Transverse colon (tissue), 4 donors: Measurements from ENCODE around the gene KCNJ5. TPM values are rescaled to one million over a fixed set of nuclear protein-coding genes. Genes with fewer than 3 reads are reported as not detected.

Source experiments
- DNase-seq: peaks from one replicate; pipeline ENCODE4 v3.0.0-alpha.2; 2019
- H3K27ac ChIP-seq, 4 donors: fragments of 200-600 bp; sonication (generic); 2 replicates each; pipeline ENCODE4 v1.5.1; 2016 to 2018; ENCODE audit warnings: inconsistent platforms in 4 of 4
- H3K27me3 ChIP-seq: fragments of 200-600 bp; sonication (generic); 2 replicates; pipeline ENCODE4 v1.5.1; 2017; ENCODE audit warnings: inconsistent platforms
- H3K36me3 ChIP-seq, 4 donors: fragments of 200-600 bp; sonication (generic); 2 replicates each; pipeline ENCODE4 v1.5.1; 2017 to 2019; ENCODE audit warnings: inconsistent platforms in 4 of 4
- H3K4me1 ChIP-seq, 4 donors: fragments of 200-600 bp; sonication (generic); 2 replicates each; pipeline ENCODE4 v1.5.1; 2017 to 2020; ENCODE audit warnings: inconsistent platforms in 4 of 4
- H3K4me3 ChIP-seq, 4 donors: fragments of 200-600 bp; sonication (generic); 1 replicate in 1 of 4; 2 replicates in 3 of 4; pipeline versions ENCODE4 v1.5.1 to v1.6.1; 2017 to 2019; ENCODE audit warnings: inconsistent platforms in 4 of 4
- H3K9me3 ChIP-seq, 2 donors: fragments of 200-600 bp; sonication (generic); 2 replicates each; pipeline ENCODE4 v1.5.1; 2017 to 2019; ENCODE audit warnings: inconsistent platforms in 2 of 2
- EP300 ChIP-seq: sonication (generic); formaldehyde crosslinking; IDR thresholded peaks from one replicate; pipeline ENCODE4 v1.6.1; 2017; ENCODE audit warnings: antibody characterized with exemption, low read depth
- POLR2A ChIP-seq: fragments of 450-650 bp; IDR thresholded peaks from one replicate; pipeline ENCODE4 v1.6.1; 2016; ENCODE audit warnings: antibody characterized with exemption, mild to moderate bottlenecking, moderate library complexity
- POLR2AphosphoS5 ChIP-seq, 3 donors: sonication (generic); formaldehyde crosslinking; IDR thresholded peaks; one replicate each; pipeline ENCODE4 v1.6.1; 2016; ENCODE audit warnings: antibody characterized with exemption in 3 of 3
- WGBS, 2 donors: methylation state at CpG; one replicate each; pipeline ENCODE4 v1.1.5; 2018; ENCODE audit warnings: low coverage in 1 of 2; 5-methylcytosine and 5-hydroxymethylcytosine counted together
- in situ Hi-C, 4 donors: fragments of 200-750 bp; cut with MboI; loops; one replicate each; pipeline versions ENCODE4 v1.15.0 to v1.15.1; 2017; ENCODE audit warnings: low sequenced_read_pairs in 3 of 4, low pct_ligation_motif_present in 1 of 4, low pct_unique_long_range_greater_than_20kb in 1 of 4
- intact Hi-C: fragments of 100-400 bp; cut with DNase I; formaldehyde crosslinking; loops from one replicate; pipeline ENCODE4 v1.15.1; 2023; ENCODE audit warnings: low total_unique reads
- total RNA-seq, 4 donors: library from RNA; depleted of rRNA; stranded (reverse); fragments of >200 nt; gene quantifications; one replicate each; pipeline ENCODE4 v1.1.0, GENCODE V29; 2016
- TF ChIP-seq, protein P1 (sequence below), 5 experiments: fragments of 200-600 bp in 3 of 5; fragments of 450-650 bp in 2 of 5; sonication (generic) in 3 of 5; IDR thresholded peaks; 1 replicate in 2 of 5; 2 replicates in 3 of 5; pipeline ENCODE4 v1.5.1; 2016 to 2017; ENCODE audit warnings: antibody characterized with exemption in 5 of 5, inconsistent platforms in 3 of 5, mild to moderate bottlenecking in 2 of 5, moderate library complexity in 1 of 5

The KCNJ5 gene
- total RNA-seq, 4 donors from 2014 or later: 0.14 to 17.1 (median 7.4) TPM

DNA sequence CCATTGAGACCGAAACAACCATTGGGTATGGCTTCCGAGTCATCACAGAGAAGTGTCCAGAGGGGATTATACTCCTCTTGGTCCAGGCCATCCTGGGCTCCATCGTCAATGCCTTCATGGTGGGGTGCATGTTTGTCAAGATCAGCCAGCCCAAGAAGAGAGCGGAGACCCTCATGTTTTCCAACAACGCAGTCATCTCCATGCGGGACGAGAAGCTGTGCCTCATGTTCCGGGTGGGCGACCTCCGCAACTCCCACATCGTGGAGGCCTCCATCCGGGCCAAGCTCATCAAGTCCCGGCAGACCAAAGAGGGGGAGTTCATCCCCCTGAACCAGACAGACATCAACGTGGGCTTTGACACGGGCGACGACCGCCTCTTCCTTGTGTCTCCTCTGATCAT is 20.5 kb downstream of the KCNJ5 start:
- Histone ChIP-seq H3K4me1 (peaks cover 0 to 4% (median 0%) of the 10 kb centered on the region in 4 donors), H3K4me3 (no peak overlapping the region), H3K27me3 (no peaks in the 10 kb centered on the region), H3K9me3 (no peaks in the 10 kb centered on the region), H3K27ac (no peak overlapping the region), H3K36me3 (no peaks in the 10 kb centered on the region)
- intact Hi-C loops: no loop called here
- no peak for DNase-seq
- in situ Hi-C loops: no loop called here
- 92% methylated on average over 18 of the region's 18 CpGs; no CpG with 5 or more reads in 1 of the 2 donors for WGBS, 2 donors
- TF ChIP-seq POLR2A (no peak), EP300 (no peak), POLR2AphosphoS5 (IDR thresholded peaks at IDR 0.05) (no peak)
- TF ChIP-seq, protein P1, sequence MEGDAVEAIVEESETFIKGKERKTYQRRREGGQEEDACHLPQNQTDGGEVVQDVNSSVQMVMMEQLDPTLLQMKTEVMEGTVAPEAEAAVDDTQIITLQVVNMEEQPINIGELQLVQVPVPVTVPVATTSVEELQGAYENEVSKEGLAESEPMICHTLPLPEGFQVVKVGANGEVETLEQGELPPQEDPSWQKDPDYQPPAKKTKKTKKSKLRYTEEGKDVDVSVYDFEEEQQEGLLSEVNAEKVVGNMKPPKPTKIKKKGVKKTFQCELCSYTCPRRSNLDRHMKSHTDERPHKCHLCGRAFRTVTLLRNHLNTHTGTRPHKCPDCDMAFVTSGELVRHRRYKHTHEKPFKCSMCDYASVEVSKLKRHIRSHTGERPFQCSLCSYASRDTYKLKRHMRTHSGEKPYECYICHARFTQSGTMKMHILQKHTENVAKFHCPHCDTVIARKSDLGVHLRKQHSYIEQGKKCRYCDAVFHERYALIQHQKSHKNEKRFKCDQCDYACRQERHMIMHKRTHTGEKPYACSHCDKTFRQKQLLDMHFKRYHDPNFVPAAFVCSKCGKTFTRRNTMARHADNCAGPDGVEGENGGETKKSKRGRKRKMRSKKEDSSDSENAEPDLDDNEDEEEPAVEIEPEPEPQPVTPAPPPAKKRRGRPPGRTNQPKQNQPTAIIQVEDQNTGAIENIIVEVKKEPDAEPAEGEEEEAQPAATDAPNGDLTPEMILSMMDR (IDR thresholded peaks at IDR 0.05): no peak

GRCh38 chr11:128913806-128914205 is 22.6 kb downstream of the KCNJ5 start:
- intact Hi-C loops: no loop called here
- no peak for DNase-seq
- Histone ChIP-seq H3K4me1 (no peaks in the 10 kb centered on the region), H3K27me3 (no peaks in the 10 kb centered on the region), H3K36me3 (no peaks in the 10 kb centered on the region), H3K9me3 (no peaks in the 10 kb centered on the region), H3K27ac (no peak overlapping the region), H3K4me3 (no peak overlapping the region)
- in situ Hi-C loops: no loop called here
- TF ChIP-seq POLR2AphosphoS5 (IDR thresholded peaks at IDR 0.05) (no peak), POLR2A (no peak), EP300 (no peak)
- TF ChIP-seq, protein P1 (IDR thresholded peaks at IDR 0.05): no peak
- 98% methylated on average over 5 of the region's 5 CpGs; no CpG with 5 or more reads in 1 of the 2 donors for WGBS, 2 donors

- Histone ChIP-seq H3K36me3 (no peaks in the 10 kb centered on the region), H3K9me3 (no peaks in the 10 kb centered on the region), H3K27me3 (no peaks in the 10 kb centered on the region), H3K4me1 (no peaks in the 10 kb centered on the region), H3K4me3 (no peak overlapping the region), H3K27ac (no peak overlapping the region)
- WGBS, 2 donors: 80% methylated on average over 15 of the region's 18 CpGs; no CpG with 5 or more reads in 1 of the 2 donors
- intact Hi-C loops: no loop called here
- DNase-seq: no peak
- TF ChIP-seq POLR2AphosphoS5 (IDR thresholded peaks at IDR 0.05): no peak
- no peak for TF ChIP-seq POLR2A
- TF ChIP-seq, protein P1 (IDR thresholded peaks at IDR 0.05): no peak
- no peak for TF ChIP-seq EP300
- in situ Hi-C loops: no loop called here
These were observed 23.3 kb downstream of the KCNJ5 start for GRCh38 chr11:128914216-128915148.

GRCh38 chr11:128915149-128915521 is 24.0 kb downstream of the KCNJ5 start:
- WGBS, 2 donors: 77 to 83% methylated on average over 4 to 6 of the region's 6 CpGs
- no peak overlapping the region for H3K27ac ChIP-seq
- H3K4me3 ChIP-seq: no peak overlapping the region
- in situ Hi-C loops: no loop called here
- H3K27me3 ChIP-seq: no peaks in the 10 kb centered on the region
- intact Hi-C loops: no loop called here
- no peaks in the 10 kb centered on the region for H3K4me1 ChIP-seq
- no peak for DNase-seq
- no peaks in the 10 kb centered on the region for H3K36me3 ChIP-seq
- H3K9me3 ChIP-seq: no peaks in the 10 kb centered on the region
- TF ChIP-seq POLR2AphosphoS5 (IDR thresholded peaks at IDR 0.05): no peak
- TF ChIP-seq, protein P1 (IDR thresholded peaks at IDR 0.05): no peak
- TF ChIP-seq POLR2A: no peak
- no peak for TF ChIP-seq EP300
